ENCODE measurements around the gene RDH12.

RDH12 gene

DNA sequence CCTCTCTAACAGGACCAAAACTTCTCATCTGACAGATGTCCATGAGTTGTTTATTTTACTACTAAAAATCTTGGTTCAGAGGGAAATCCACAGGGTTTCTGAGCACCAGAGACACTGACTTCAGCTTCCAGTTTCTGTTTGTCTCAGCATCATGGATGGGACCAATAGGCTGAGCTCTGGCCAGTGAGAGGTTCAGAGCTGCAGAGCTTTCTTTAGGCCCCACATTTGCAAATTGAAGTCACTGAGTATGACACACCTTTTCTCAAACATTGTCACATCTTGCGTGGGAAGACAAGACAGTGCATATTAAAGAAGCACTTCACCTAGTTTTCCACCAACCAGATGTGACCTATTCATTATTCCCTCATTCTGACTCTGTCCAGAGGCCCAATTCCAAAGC, 45.2 kb downstream of the RDH12 start:
- Histone ChIP-seq H3K4me2 (ENCODE audit: low read length) (no peak overlapping the region), H3K36me3 (replicated peaks; ENCODE audit: low read depth, low read length) (peaks cover 51% of the 10 kb centered on the region), H3K4me1 (ENCODE audit: low read length) (peaks cover 9% of the 10 kb centered on the region), H3K9ac (ENCODE audit: low read length) (no peak overlapping the region), H3K27me3 (ENCODE audit: low read depth, low read length) (no peaks in the 10 kb centered on the region), H3K27ac (ENCODE audit: low read length) (no peak overlapping the region), H3K79me2 (ENCODE audit: low read length) (no peaks in the 10 kb centered on the region), H2AFZ (ENCODE audit: low read depth, low read length) (no peak overlapping the region), H4K20me1 (ENCODE audit: insufficient read depth, low read length) (no peaks in the 10 kb centered on the region), H3K9me3 (ENCODE audit: insufficient read depth, low read length) (no peaks in the 10 kb centered on the region), H3K4me3 (ENCODE audit: low read length) (no peak overlapping the region)
- no peak for TF ChIP-seq CTCF (IDR thresholded peaks at IDR 0.05; ENCODE audit: low read depth, low read length)
- no peak for TF ChIP-seq EZH2phosphoT487 (IDR thresholded peaks at IDR 0.05; ENCODE audit: low read depth)

- Histone ChIP-seq H2AFZ (ENCODE audit: low read depth, low read length) (no peak overlapping the region), H3K4me2 (ENCODE audit: low read length) (no peak overlapping the region), H3K27ac (ENCODE audit: low read length) (no peak overlapping the region), H3K79me2 (ENCODE audit: low read length) (no peaks in the 10 kb centered on the region), H4K20me1 (ENCODE audit: insufficient read depth, low read length) (no peaks in the 10 kb centered on the region), H3K9me3 (ENCODE audit: insufficient read depth, low read length) (no peaks in the 10 kb centered on the region), H3K9ac (ENCODE audit: low read length) (no peak overlapping the region), H3K27me3 (ENCODE audit: low read depth, low read length) (no peaks in the 10 kb centered on the region), H3K36me3 (replicated peaks; ENCODE audit: low read depth, low read length) (peaks cover 60% of the 10 kb centered on the region), H3K4me1 (ENCODE audit: low read length) (peaks cover 9% of the 10 kb centered on the region), H3K4me3 (ENCODE audit: low read length) (no peak overlapping the region)
- TF ChIP-seq CTCF (IDR thresholded peaks at IDR 0.05; ENCODE audit: low read depth, low read length) (no peak), EZH2phosphoT487 (IDR thresholded peaks at IDR 0.05; ENCODE audit: low read depth) (no peak)
These were observed 46.6 kb downstream of the RDH12 start for GRCh38 chr14:67748312-67748711.

GRCh38 chr14:67749341-67750084, 47.8 kb downstream of the RDH12 start:
- Histone ChIP-seq H3K27me3 (ENCODE audit: low read depth, low read length) (no peaks in the 10 kb centered on the region), H3K9me3 (ENCODE audit: insufficient read depth, low read length) (no peaks in the 10 kb centered on the region), H3K4me1 (ENCODE audit: low read length) (peaks cover 9% of the 10 kb centered on the region), H4K20me1 (ENCODE audit: insufficient read depth, low read length) (no peaks in the 10 kb centered on the region), H3K9ac (ENCODE audit: low read length) (no peak overlapping the region), H3K36me3 (replicated peaks; ENCODE audit: low read depth, low read length) (peaks cover 72% of the 10 kb centered on the region), H3K79me2 (ENCODE audit: low read length) (no peaks in the 10 kb centered on the region), H3K27ac (ENCODE audit: low read length) (no peak overlapping the region), H2AFZ (ENCODE audit: low read depth, low read length) (no peak overlapping the region), H3K4me2 (ENCODE audit: low read length) (no peak overlapping the region), H3K4me3 (ENCODE audit: low read length) (no peak overlapping the region)
- TF ChIP-seq EZH2phosphoT487 (IDR thresholded peaks at IDR 0.05; ENCODE audit: low read depth) (no peak), CTCF (IDR thresholded peaks at IDR 0.05; ENCODE audit: low read depth, low read length) (no peak)

DNA sequence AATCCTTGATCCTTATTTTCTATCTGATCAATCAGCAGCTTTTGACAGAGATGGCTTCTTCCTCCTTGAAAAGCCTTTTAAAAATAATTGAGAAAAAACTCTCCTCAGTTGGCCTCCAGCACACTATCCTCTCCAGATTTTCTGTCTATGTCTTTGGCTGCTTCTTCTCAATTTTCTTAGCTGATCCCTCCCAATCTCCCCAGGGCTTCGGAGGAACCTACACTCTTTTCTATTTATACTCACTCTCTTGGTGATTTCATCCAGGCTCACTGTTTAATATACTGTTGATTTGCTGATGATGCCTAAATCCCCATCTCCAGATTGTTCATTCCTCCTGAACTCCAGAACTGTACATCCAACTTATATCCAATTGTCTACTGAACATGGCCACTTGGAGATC, 54.8 kb downstream of the RDH12 start:
- Histone ChIP-seq H3K36me3 (replicated peaks; ENCODE audit: low read depth, low read length) (peaks cover 57% of the 10 kb centered on the region), H3K27ac (ENCODE audit: low read length) (no peak overlapping the region)

More for the DNA sequence above, 54.8 kb downstream of the RDH12 start:
- H3K79me2 ChIP-seq (ENCODE audit: low read length): no peaks in the 10 kb centered on the region
- no peaks in the 10 kb centered on the region for H4K20me1 ChIP-seq (ENCODE audit: insufficient read depth, low read length)
- no peaks in the 10 kb centered on the region for H3K27me3 ChIP-seq (ENCODE audit: low read depth, low read length)
- no peaks in the 10 kb centered on the region for H3K4me1 ChIP-seq (ENCODE audit: low read length)
- H3K9ac ChIP-seq (ENCODE audit: low read length): no peak overlapping the region
- H3K4me3 ChIP-seq (ENCODE audit: low read length): no peak overlapping the region
- TF ChIP-seq EZH2phosphoT487 (IDR thresholded peaks at IDR 0.05; ENCODE audit: low read depth) (no peak), CTCF (IDR thresholded peaks at IDR 0.05; ENCODE audit: low read depth, low read length) (no peak)
- H2AFZ ChIP-seq (ENCODE audit: low read depth, low read length): no peak overlapping the region
- no peak overlapping the region for H3K4me2 ChIP-seq (ENCODE audit: low read length)
- H3K9me3 ChIP-seq (ENCODE audit: insufficient read depth, low read length): no peaks in the 10 kb centered on the region

Measured in OCI-LY3 (cell line).